ENCODE measurements around the gene SLC45A1. TPM values are rescaled to one million over a fixed set of nuclear protein-coding genes. Genes with fewer than 3 reads are reported as not detected.
"Not testable (repeated sequence)": the region's sequence is repeated elsewhere in the genome, so short reads cannot be mapped to it uniquely, and the experiment has no call there.

Gene SLC45A1
- polyA plus RNA-seq, 1 donor (not counting 4 experiments of a cell fraction or from before 2014, with no cell fraction given): 0.14 TPM

- Histone ChIP-seq H3K9ac (ENCODE audit: control insufficient read depth, extremely low read depth, insufficient read depth, low read length) (no peak overlapping the region), H3K27ac (ENCODE audit: control insufficient read depth, insufficient read depth, low read length) (no peak overlapping the region), H3K79me2 (ENCODE audit: control insufficient read depth, insufficient read depth, low read length) (no peaks in the 10 kb centered on the region), H3K36me3 (ENCODE audit: control insufficient read depth in 2 of 2, extremely low read depth in 1 of 2, insufficient read depth in 2 of 2, low read length in 2 of 2) (no peaks in the 10 kb centered on the region), H3K4me2 (ENCODE audit: control insufficient read depth, extremely low read depth, insufficient read depth, low read depth, low read length) (no peak overlapping the region), H3K4me3 (ENCODE audit: control insufficient read depth in 2 of 3, extremely low read depth in 1 of 3, insufficient read depth in 2 of 3, low read depth in 1 of 3, low read length in 3 of 3) (no peak overlapping the region), H3K27me3 (ENCODE audit: control insufficient read depth, extremely low read depth, insufficient read depth, low read length) (no peaks in the 10 kb centered on the region), H4K20me1 (ENCODE audit: control insufficient read depth, extremely low read depth, insufficient read depth, low read length) (no peaks in the 10 kb centered on the region), H2AFZ (ENCODE audit: control insufficient read depth, low read length) (no peak overlapping the region), H3K9me3 (ENCODE audit: control insufficient read depth, low read depth, low read length) (no peaks in the 10 kb centered on the region), H3K9me1 (ENCODE audit: control insufficient read depth, extremely low read depth, insufficient read depth, low read length) (no peaks in the 10 kb centered on the region), H3K4me1 (ENCODE audit: control insufficient read depth, extremely low read depth, insufficient read depth, low read length) (no peaks in the 10 kb centered on the region)
- FAIRE-seq (no peak), DNase-seq (ENCODE audit: low read depth, low spot score) (no peak)
- dilution Hi-C loops (cut with MboI; ENCODE audit: extremely low pct_ligation_motif_present, low sequenced_read_pairs): no loop called here
- TF ChIP-seq, protein P1, sequence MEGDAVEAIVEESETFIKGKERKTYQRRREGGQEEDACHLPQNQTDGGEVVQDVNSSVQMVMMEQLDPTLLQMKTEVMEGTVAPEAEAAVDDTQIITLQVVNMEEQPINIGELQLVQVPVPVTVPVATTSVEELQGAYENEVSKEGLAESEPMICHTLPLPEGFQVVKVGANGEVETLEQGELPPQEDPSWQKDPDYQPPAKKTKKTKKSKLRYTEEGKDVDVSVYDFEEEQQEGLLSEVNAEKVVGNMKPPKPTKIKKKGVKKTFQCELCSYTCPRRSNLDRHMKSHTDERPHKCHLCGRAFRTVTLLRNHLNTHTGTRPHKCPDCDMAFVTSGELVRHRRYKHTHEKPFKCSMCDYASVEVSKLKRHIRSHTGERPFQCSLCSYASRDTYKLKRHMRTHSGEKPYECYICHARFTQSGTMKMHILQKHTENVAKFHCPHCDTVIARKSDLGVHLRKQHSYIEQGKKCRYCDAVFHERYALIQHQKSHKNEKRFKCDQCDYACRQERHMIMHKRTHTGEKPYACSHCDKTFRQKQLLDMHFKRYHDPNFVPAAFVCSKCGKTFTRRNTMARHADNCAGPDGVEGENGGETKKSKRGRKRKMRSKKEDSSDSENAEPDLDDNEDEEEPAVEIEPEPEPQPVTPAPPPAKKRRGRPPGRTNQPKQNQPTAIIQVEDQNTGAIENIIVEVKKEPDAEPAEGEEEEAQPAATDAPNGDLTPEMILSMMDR (optimal IDR thresholded peaks at IDR 0.05 in 1 of 3, IDR thresholded peaks at IDR 0.05 in 1 of 3, conservative IDR thresholded peaks at IDR 0.05 in 1 of 3; ENCODE audit: extremely low read depth in 1 of 3, insufficient read depth in 2 of 3, low read length in 3 of 3): no peak
- TF ChIP-seq EZH2 (IDR thresholded peaks at IDR 0.05; ENCODE audit: low read length): no peak
Observed at GRCh38 chr1:8276932-8277331, 41.0 kb upstream of the SLC45A1 start.

DNA sequence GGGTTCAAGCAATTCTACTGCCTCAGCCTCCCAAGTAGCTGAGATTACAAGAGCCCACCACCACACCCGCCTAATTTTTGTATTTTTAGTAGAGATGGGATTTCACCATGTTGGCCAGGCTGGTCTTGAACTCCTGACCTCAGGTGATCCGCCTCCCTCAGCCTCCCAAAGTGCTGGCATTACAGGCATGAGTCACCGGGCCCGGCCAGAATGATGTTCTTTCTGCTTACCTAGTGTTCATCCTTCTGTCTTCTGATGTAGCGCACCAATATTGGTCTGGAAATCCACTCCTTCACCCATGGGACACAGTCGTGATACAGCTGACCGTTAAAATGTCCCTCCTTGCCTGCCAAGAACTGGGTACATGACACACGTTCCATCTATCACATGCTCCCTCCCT is 39.2 kb upstream of the SLC45A1 start:
- H2AFZ ChIP-seq (ENCODE audit: control insufficient read depth, low read length); H3K9me1 ChIP-seq (ENCODE audit: control insufficient read depth, extremely low read depth, insufficient read depth, low read length); H3K36me3 ChIP-seq (ENCODE audit: control insufficient read depth in 2 of 2, extremely low read depth in 1 of 2, insufficient read depth in 2 of 2, low read length in 2 of 2); DNase-seq (ENCODE audit: low read depth, low spot score); H3K4me1 ChIP-seq (ENCODE audit: control insufficient read depth, extremely low read depth, insufficient read depth, low read length); H3K9ac ChIP-seq (ENCODE audit: control insufficient read depth, extremely low read depth, insufficient read depth, low read length); H3K4me3 ChIP-seq (ENCODE audit: control insufficient read depth in 2 of 3, extremely low read depth in 1 of 3, insufficient read depth in 2 of 3, low read depth in 1 of 3, low read length in 3 of 3); dilution Hi-C loops (cut with MboI; ENCODE audit: extremely low pct_ligation_motif_present, low sequenced_read_pairs); H3K27ac ChIP-seq (ENCODE audit: control insufficient read depth, insufficient read depth, low read length); H3K79me2 ChIP-seq (ENCODE audit: control insufficient read depth, insufficient read depth, low read length); H3K27me3 ChIP-seq (ENCODE audit: control insufficient read depth, extremely low read depth, insufficient read depth, low read length); H4K20me1 ChIP-seq (ENCODE audit: control insufficient read depth, extremely low read depth, insufficient read depth, low read length); FAIRE-seq; H3K9me3 ChIP-seq (ENCODE audit: control insufficient read depth, low read depth, low read length); H3K4me2 ChIP-seq (ENCODE audit: control insufficient read depth, extremely low read depth, insufficient read depth, low read depth, low read length): not testable (repeated sequence)

DNA sequence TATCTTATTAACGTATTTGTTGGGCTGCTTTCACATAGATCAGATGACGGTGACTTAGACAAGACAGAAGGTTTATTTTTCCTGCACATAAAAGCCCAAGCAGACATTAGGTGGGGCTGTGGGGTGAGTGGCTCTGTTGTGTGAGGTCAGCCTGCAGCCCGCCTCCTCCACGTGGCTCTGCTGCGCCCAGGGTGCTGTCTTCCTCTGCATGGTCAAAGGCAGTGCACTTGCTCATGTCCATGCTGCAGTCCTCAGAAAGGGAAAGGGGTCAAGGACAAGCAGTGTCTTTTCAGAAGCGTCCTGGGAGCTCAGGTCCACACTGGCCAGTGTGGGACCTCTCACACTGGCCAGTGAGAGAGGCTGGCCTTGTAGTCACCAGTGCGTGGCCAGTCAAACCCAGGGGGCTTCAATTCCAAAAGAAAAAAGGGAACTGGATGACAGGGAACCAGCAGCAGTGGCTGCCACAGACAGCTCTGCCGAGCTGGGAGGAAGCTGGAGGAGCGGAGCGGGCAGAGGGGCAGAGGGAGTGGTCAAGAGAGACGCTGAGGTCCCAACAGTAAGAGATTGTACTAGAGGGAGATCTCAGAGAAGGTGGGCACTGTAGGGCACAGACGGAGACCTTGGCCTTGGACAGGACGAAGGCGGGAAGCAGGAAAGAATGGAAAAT is 35.9 kb upstream of the SLC45A1 start:
- H3K9ac ChIP-seq (ENCODE audit: control insufficient read depth, extremely low read depth, insufficient read depth, low read length): no peak overlapping the region
- FAIRE-seq: no peak
- no peaks in the 10 kb centered on the region for H3K36me3 ChIP-seq (ENCODE audit: control insufficient read depth in 2 of 2, extremely low read depth in 1 of 2, insufficient read depth in 2 of 2, low read length in 2 of 2)
- H3K9me1 ChIP-seq (ENCODE audit: control insufficient read depth, extremely low read depth, insufficient read depth, low read length): no peaks in the 10 kb centered on the region
- H3K4me3 ChIP-seq (ENCODE audit: control insufficient read depth in 2 of 3, extremely low read depth in 1 of 3, insufficient read depth in 2 of 3, low read depth in 1 of 3, low read length in 3 of 3): no peak overlapping the region
- H2AFZ ChIP-seq (ENCODE audit: control insufficient read depth, low read length): no peak overlapping the region
- dilution Hi-C loops (cut with MboI; ENCODE audit: extremely low pct_ligation_motif_present, low sequenced_read_pairs): no loop called here
- H3K4me1 ChIP-seq (ENCODE audit: control insufficient read depth, extremely low read depth, insufficient read depth, low read length): no peaks in the 10 kb centered on the region
- no peaks in the 10 kb centered on the region for H3K9me3 ChIP-seq (ENCODE audit: control insufficient read depth, low read depth, low read length)
- H3K79me2 ChIP-seq (ENCODE audit: control insufficient read depth, insufficient read depth, low read length): no peaks in the 10 kb centered on the region
- no peak for DNase-seq (ENCODE audit: low read depth, low spot score)
- TF ChIP-seq EZH2 (IDR thresholded peaks at IDR 0.05; ENCODE audit: low read length): no peak
- TF ChIP-seq, protein P1 (optimal IDR thresholded peaks at IDR 0.05 in 1 of 3, IDR thresholded peaks at IDR 0.05 in 1 of 3, conservative IDR thresholded peaks at IDR 0.05 in 1 of 3; ENCODE audit: extremely low read depth in 1 of 3, insufficient read depth in 2 of 3, low read length in 3 of 3): no peak
- H4K20me1 ChIP-seq (ENCODE audit: control insufficient read depth, extremely low read depth, insufficient read depth, low read length): no peaks in the 10 kb centered on the region
- H3K27ac ChIP-seq (ENCODE audit: control insufficient read depth, insufficient read depth, low read length): no peak overlapping the region
- no peak overlapping the region for H3K4me2 ChIP-seq (ENCODE audit: control insufficient read depth, extremely low read depth, insufficient read depth, low read depth, low read length)
- no peaks in the 10 kb centered on the region for H3K27me3 ChIP-seq (ENCODE audit: control insufficient read depth, extremely low read depth, insufficient read depth, low read length)
